Brain microvascular endothelial cell (primary cell): ENCODE data around the gene CATSPERZ.
"Not testable (repeated sequence)": the region's sequence is repeated elsewhere in the genome, so short reads cannot be mapped to it uniquely, and the experiment has no call there.

ENCODE experiments used
- DNase-seq: peaks from one replicate; pipeline ENCODE4 v3.0.0-alpha.2; 2020
- H3K27ac ChIP-seq: fragments of 250-450 bp; sonication (Bioruptor Pico); 2 replicates; pipeline ENCODE4 v1.5.1; 2020; ENCODE audit warnings: mild to moderate bottlenecking, moderate library complexity
- H3K27me3 ChIP-seq: fragments of 250-450 bp; sonication (Bioruptor Pico); replicated peaks from 2 replicates; pipeline ENCODE4 v1.5.1; 2020; ENCODE audit warnings: mild to moderate bottlenecking
- H3K36me3 ChIP-seq: fragments of 250-450 bp; sonication (Bioruptor Pico); replicated peaks from 2 replicates; pipeline ENCODE4 v1.5.1; 2020; ENCODE audit warnings: mild to moderate bottlenecking
- H3K4me3 ChIP-seq: 2 replicates; pipeline ENCODE4 v1.5.1; 2011; ENCODE audit warnings: low read depth, mild to moderate bottlenecking, control low read depth, low read length, moderate library complexity
- CTCF ChIP-seq: IDR thresholded peaks from 2 replicates; pipeline ENCODE4 v1.5.1; 2011; ENCODE audit warnings: low read depth, mild to moderate bottlenecking, moderate library complexity, low read length, control low read depth, inconsistent platforms; ENCODE audit errors: missing control alignments
- in situ Hi-C: cut with HindIII; loops from 2 replicates; pipeline ENCODE4 v1.10.0; 2017; ENCODE audit warnings: low sequenced_read_pairs, low pct_ligation_motif_present

CATSPERZ gene

GRCh38 chr11:64312947-64313346 lies 12.8 kb downstream of the CATSPERZ start:
- Histone ChIP-seq H3K27ac (no peak overlapping the region), H3K4me3 (no peak overlapping the region), H3K36me3 (peaks cover 14% of the 10 kb centered on the region), H3K27me3 (no peaks in the 10 kb centered on the region)
- DNase-seq, result no peak
- in situ Hi-C loops, result no loop called here
- TF ChIP-seq CTCF, result no peak

GRCh38 chr11:64313491-64314145 lies 13.5 kb downstream of the CATSPERZ start:
- TF ChIP-seq CTCF, result no peak
- no peak for DNase-seq
- no peak overlapping the region for H3K27ac ChIP-seq
- in situ Hi-C loops, result no loop called here
- H3K4me3 ChIP-seq, result no peak overlapping the region
- peaks cover 14% of the 10 kb centered on the region for H3K36me3 ChIP-seq
- no peaks in the 10 kb centered on the region for H3K27me3 ChIP-seq

- Histone ChIP-seq H3K27me3 (no peaks in the 10 kb centered on the region), H3K36me3 (peaks cover 14% of the 10 kb centered on the region), H3K27ac (no peak overlapping the region), H3K4me3 (no peak overlapping the region)
- in situ Hi-C loops, result no loop called here
- no peak for DNase-seq
- peak; percentile 45 for TF ChIP-seq CTCF
Measured at GRCh38 chr11:64314146-64314804, 14.1 kb downstream of the CATSPERZ start.

GRCh38 chr11:64314805-64315561 lies 14.8 kb downstream of the CATSPERZ start:
- Histone ChIP-seq H3K36me3 (peaks cover 14% of the 10 kb centered on the region), H3K27ac (no peak overlapping the region), H3K27me3 (no peaks in the 10 kb centered on the region), H3K4me3 (no peak overlapping the region)
- TF ChIP-seq CTCF, result no peak
- DNase-seq, result no peak
- in situ Hi-C loops, result no loop called here

GRCh38 chr11:64315667-64316526 lies 15.7 kb downstream of the CATSPERZ start:
- H3K27ac ChIP-seq, in situ Hi-C loops, H3K27me3 ChIP-seq, DNase-seq: not testable (repeated sequence)
- H3K4me3 ChIP-seq, result peak overlapping the region; percentile 3
- peaks cover 20% of the 10 kb centered on the region for H3K36me3 ChIP-seq
